ENCODE results near the gene MYO16. TPM values are rescaled to one million over a fixed set of nuclear protein-coding genes. Genes with fewer than 3 reads are reported as not detected.

Gene MYO16
- total and polyA plus RNA-seq, 12 donors: 0.29 to 5.9 (median 1.4) TPM

DNA sequence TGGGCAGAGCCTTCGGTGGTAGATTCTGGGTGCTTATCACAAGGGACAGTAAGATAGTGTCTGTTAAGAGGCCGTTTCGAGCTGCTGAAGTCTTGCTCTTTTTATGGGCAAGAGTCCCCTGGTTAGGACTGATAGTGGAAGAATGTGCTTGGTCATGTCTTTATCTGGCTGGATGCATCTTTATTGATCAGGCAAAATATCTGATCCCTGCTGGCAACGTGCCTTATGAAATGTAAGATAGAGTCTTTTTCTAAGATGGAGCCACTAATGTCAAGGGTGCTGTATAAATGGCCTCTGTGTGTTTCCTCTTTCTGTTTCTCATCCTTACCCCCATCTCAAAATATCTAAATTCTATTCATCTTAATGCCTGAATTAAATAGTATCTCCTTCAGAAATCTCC lies 53.3 kb downstream of the MYO16 start:
- TF ChIP-seq, protein P1, sequence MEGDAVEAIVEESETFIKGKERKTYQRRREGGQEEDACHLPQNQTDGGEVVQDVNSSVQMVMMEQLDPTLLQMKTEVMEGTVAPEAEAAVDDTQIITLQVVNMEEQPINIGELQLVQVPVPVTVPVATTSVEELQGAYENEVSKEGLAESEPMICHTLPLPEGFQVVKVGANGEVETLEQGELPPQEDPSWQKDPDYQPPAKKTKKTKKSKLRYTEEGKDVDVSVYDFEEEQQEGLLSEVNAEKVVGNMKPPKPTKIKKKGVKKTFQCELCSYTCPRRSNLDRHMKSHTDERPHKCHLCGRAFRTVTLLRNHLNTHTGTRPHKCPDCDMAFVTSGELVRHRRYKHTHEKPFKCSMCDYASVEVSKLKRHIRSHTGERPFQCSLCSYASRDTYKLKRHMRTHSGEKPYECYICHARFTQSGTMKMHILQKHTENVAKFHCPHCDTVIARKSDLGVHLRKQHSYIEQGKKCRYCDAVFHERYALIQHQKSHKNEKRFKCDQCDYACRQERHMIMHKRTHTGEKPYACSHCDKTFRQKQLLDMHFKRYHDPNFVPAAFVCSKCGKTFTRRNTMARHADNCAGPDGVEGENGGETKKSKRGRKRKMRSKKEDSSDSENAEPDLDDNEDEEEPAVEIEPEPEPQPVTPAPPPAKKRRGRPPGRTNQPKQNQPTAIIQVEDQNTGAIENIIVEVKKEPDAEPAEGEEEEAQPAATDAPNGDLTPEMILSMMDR (IDR thresholded peaks at IDR 0.05): no peak
- H3K4me3 ChIP-seq: no peak overlapping the region
- no peaks in the 10 kb centered on the region for H3K36me3 ChIP-seq
- no peak for ATAC-seq
- 44 to 53% methylated on average over 4 of the region's 4 CpGs for WGBS, 2 donors
- H3K27me3 ChIP-seq: no peaks in the 10 kb centered on the region
- H3K27ac ChIP-seq: no peak overlapping the region
- H3K4me1 ChIP-seq: no peaks in the 10 kb centered on the region
- no peak for DNase-seq
- H3K9me3 ChIP-seq: no peaks in the 10 kb centered on the region
- intact Hi-C loops (cut with DNase I): no loop called here

GRCh38 chr13:108686027-108686426 lies 56.6 kb downstream of the MYO16 start:
- ATAC-seq: no peak
- intact Hi-C loops (cut with DNase I): no loop called here
- WGBS, 2 donors: 86 to 92% methylated on average over 5 of the region's 5 CpGs

DNA sequence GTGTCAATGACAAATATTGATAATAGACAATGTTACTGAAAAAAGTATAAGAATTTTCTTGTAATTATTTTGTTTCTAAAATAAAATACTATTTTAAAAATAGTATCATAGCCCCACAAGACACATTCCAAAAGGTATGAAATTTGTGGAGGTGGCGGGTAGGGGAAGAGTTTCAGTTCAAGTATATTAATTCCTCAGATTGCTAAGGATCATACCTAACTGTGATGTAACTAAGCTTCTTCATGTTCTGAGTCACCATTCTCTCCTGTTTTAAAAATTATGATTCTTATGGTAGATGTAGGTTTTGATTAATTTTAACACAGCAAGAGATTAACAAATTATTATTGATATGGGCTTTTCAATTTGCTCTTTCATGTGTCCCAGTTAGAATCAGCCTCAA lies 61.3 kb downstream of the MYO16 start:
- no peak for ATAC-seq
- Histone ChIP-seq H3K4me3 (no peak overlapping the region), H3K9me3 (no peaks in the 10 kb centered on the region), H3K27ac (no peak overlapping the region), H3K4me1 (no peaks in the 10 kb centered on the region), H3K27me3 (no peaks in the 10 kb centered on the region), H3K36me3 (no peaks in the 10 kb centered on the region)
- intact Hi-C loops (cut with DNase I): no loop called here
- TF ChIP-seq, protein P1 (IDR thresholded peaks at IDR 0.05): no peak
- no peak for DNase-seq
- 89 to 93% methylated on average over 1 of the region's 1 CpG for WGBS, 2 donors

More at GRCh38 chr13:108686027-108686426, 56.6 kb downstream of the MYO16 start:
- TF ChIP-seq, protein P1 (IDR thresholded peaks at IDR 0.05): no peak
- no peak overlapping the region for H3K4me3 ChIP-seq
- no peaks in the 10 kb centered on the region for H3K27me3 ChIP-seq
- H3K27ac ChIP-seq: no peak overlapping the region
- H3K9me3 ChIP-seq: no peaks in the 10 kb centered on the region
- no peaks in the 10 kb centered on the region for H3K36me3 ChIP-seq
- DNase-seq: no peak
- H3K4me1 ChIP-seq: no peaks in the 10 kb centered on the region

DNA sequence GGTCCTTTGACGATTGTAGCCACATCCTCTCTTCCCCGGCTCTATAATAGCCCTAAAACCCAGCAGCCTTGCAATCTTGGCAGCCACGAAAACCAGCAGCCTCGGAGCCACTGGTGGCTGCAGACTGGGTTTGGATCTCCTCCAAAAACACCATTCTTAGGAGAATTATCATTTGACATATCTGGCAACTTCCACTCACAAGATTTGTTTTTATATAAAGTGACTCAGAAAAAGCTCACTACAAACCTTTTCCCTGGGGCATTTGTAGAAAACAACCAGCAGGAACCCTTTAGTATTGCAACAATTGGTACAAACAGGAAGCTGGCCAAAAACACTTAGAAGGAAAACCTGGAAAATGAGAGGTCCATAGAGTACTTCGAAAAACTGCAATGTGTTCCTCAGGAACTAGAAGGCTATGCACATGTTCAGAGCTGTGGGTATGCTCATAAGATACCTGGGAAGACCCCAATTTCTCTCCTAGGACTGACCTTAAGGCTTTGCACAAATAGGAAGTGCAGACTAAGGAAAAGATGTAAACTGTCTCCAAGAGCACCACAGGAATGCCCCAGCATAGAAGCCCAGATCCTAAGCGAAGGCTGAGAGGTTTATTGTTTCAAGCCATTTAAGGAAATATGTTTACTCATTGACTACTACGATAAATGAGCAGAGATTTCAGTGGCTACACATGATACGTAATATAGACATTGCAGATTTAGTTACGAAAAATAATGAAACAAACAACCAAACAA lies 71.2 kb downstream of the MYO16 start:
- DNase-seq (no peak), ATAC-seq (peak in 1 of 8 donors; percentile 16)
- H3K9me3 ChIP-seq: peaks cover 0 to 34% (median 15%) of the 10 kb centered on the region in 11 donors
- no peaks in the 10 kb centered on the region for H3K4me1 ChIP-seq
- TF ChIP-seq, protein P1 (IDR thresholded peaks at IDR 0.05): no peak
- 48 to 57% methylated on average over 9 of the region's 9 CpGs for WGBS, 2 donors
- intact Hi-C loops (cut with DNase I): no loop called here
- no peak overlapping the region for H3K27ac ChIP-seq
- H3K27me3 ChIP-seq: no peaks in the 10 kb centered on the region
- H3K4me3 ChIP-seq: no peak overlapping the region
- no peaks in the 10 kb centered on the region for H3K36me3 ChIP-seq
